HG03354 (cell line): ENCODE measurements around the gene PCDHB7.
"Not testable (repeated sequence)": the region's sequence is repeated elsewhere in the genome, so short reads cannot be mapped to it uniquely, and the experiment has no call there.

Source experiments
- ATAC-seq: cut with Tn5 transposase; IDR thresholded peaks from one replicate; pipeline ENCODE4 v1.9.1; 2021; ENCODE audit warnings: mild to moderate bottlenecking; ENCODE audit not compliant: unreplicated experiment, poor library complexity, severe bottlenecking

Gene PCDHB7

DNA sequence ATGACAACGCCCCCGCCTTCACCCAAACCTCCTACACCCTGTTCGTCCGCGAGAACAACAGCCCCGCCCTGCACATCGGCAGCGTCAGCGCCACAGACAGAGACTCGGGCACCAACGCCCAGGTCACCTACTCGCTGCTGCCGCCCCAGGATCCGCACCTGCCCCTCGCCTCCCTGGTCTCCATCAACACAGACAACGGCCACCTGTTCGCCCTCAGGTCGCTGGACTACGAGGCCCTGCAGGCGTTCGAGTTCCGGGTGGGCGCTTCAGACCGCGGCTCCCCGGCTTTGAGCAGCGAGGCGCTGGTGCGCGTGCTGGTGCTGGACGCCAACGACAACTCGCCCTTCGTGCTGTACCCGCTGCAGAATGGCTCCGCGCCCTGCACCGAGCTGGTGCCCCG, 6.9 kb downstream of the PCDHB7 start:
- ATAC-seq: not testable (repeated sequence)

DNA sequence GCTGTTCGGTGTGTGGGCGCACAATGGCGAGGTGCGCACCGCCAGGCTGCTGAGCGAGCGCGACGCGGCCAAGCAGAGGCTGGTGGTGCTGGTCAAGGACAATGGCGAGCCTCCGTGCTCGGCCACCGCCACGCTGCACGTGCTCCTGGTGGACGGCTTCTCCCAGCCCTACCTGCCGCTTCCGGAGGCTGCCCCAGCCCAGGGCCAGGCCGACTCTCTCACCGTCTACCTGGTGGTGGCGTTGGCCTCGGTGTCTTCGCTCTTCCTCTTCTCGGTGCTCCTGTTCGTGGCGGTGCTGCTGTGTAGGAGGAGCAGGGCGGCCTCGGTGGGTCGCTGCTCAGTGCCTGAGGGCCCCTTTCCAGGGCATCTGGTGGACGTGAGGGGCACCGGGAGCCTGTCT, 7.4 kb downstream of the PCDHB7 start:
- ATAC-seq: not testable (repeated sequence)

DNA sequence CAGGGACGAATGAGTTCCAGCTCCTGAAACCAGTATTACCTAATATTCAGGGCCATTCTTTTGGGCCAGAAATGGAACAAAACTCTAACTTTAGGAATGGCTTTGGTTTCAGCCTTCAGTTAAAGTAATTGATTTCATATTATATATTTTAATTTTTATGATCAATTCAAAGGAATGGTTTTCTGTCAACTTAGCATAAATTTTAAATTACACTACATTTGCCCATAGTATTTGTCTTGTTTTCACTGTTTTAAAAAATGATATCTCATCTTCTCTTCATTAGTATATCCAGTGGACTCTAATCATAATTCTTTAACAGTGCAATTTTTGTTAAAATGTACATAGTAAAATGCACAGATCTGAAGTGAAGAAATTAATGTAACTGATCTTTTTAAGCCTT, 7.9 kb downstream of the PCDHB7 start:
- no peak for ATAC-seq

DNA sequence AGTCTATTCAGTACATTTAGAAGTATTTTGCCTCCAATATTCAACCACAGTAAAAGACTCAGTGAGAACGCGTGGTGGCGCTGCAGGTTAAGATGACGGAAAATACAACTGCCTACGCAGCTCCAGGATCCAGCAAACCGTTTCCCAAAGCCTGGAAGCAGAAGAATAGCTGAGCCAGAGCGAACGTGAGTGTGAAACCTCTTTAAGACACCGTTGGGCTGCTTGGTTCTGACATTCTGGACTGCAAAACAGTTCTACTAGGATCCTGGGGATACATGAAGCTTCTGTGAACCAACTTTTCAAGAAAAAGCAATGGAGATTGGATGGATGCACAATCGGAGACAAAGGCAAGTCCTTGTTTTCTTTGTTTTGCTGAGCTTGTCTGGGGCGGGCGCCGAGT, 9.8 kb downstream of the PCDHB7 start, which contains the start of gene PCDHB16:
Gene PCDHB16, plus strand, starts transcription at position 140 of the 400 bp plus-strand sequence. Its CDS starts 173 bp downstream, at position 313.
- no peak for ATAC-seq

DNA sequence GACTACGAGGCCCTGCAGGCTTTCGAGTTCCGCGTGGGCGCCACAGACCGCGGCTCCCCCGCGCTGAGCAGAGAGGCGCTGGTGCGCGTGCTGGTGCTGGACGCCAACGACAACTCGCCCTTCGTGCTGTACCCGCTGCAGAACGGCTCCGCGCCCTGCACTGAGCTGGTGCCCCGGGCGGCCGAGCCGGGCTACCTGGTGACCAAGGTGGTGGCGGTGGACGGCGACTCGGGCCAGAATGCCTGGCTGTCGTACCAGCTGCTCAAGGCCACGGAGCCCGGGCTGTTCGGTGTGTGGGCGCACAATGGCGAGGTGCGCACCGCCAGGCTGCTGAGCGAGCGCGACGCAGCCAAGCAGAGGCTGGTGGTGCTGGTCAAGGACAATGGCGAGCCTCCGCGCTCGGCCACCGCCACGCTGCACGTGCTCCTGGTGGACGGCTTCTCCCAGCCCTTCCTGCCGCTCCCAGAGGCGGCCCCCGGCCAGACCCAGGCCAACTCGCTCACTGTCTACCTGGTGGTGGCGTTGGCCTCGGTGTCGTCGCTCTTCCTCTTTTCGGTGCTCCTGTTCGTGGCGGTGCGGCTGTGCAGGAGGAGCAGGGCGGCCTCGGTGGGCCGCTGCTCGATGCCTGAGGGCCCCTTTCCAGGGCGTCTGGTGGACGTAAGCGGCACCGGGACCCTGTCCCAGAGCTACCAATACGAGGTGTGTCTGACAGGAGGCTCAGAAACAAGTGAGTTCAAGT, 11.8 kb downstream of the PCDHB7 start:
- ATAC-seq: not testable (repeated sequence)

DNA sequence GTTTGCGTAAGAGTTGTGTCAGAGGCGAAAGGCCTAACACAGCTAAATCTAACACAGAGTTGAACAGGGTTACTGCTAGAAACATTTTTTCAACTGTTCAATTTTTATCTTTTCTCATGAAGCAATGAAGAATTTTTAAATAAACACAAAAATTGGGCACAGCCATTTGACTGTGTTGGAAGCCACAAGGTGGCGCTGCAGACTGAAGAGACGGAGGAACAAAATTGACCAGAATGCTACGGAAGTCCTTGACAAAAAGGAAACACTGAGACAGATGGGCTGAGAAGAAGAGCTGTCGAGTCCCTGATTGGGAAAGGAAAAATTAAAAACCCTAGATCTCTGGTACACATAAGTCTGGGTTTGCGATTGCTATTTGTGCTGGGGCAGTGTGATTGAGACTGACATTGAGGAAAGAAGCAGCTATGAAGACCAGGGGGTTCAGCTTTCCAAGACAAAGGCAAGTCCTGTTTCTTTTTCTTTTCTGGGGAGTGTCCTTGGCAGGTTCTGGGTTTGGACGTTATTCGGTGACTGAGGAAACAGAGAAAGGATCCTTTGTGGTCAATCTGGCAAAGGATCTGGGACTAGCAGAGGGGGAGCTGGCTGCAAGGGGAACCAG, 14.6 kb downstream of the PCDHB7 start, which contains the start of gene PCDHB9:
Gene PCDHB9, plus strand, starts transcription at position 265 of the 616 bp plus-strand sequence. Its CDS starts 158 bp downstream, at position 423.
- no peak for ATAC-seq

DNA sequence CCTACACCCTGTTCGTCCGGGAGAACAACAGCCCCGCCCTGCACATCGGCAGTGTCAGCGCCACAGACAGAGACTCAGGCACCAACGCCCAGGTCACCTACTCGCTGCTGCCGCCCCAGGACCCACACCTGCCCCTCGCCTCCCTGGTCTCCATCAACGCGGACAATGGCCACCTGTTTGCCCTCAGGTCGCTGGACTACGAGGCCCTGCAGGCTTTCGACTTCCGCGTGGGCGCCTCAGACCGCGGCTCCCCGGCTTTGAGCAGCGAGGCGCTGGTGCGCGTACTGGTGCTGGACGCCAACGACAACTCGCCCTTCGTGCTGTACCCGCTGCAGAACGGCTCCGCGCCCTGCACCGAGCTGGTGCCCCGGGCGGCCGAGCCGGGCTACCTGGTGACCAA, 16.2 kb downstream of the PCDHB7 start:
- ATAC-seq: not testable (repeated sequence)

DNA sequence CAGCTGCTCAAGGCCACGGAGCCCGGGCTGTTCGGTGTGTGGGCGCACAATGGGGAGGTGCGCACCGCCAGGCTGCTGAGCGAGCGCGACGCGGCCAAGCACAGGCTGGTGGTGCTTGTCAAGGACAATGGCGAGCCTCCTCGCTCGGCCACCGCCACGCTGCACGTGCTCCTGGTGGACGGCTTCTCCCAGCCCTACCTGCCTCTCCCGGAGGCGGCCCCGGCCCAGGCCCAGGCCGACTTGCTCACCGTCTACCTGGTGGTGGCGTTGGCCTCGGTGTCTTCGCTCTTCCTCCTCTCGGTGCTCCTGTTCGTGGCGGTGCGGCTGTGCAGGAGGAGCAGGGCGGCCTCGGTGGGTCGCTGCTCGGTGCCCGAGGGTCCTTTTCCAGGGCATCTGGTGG, 16.7 kb downstream of the PCDHB7 start:
- not testable (repeated sequence) for ATAC-seq

DNA sequence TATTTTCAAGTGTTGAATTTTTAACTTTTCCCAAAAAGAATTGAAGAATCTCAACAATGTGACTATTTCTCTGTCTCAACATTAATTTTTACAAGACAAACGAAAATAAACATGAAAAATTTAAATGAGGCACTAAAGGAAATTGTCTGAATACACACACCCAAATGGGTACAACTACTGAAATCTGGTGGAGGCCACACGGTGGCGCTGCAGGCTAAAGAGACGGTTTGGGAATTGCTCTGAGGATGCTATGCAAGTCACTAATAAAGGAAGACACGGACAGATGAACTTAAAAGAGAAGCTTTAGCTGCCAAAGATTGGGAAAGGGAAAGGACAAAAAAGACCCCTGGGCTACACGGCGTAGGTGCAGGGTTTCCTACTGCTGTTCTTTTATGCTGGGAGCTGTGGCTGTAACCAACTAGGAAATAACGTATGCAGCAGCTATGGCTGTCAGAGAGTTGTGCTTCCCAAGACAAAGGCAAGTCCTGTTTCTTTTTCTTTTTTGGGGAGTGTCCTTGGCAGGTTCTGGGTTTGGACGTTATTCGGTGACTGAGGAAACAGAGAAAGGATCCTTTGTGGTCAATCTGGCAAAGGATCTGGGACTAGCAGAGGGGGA, 19.8 kb downstream of the PCDHB7 start, which contains the start of gene PCDHB10:
Gene PCDHB10, plus strand, starts transcription at position 244 of the 616 bp plus-strand sequence. Its CDS starts 200 bp downstream, at position 444.
- no peak for ATAC-seq

DNA sequence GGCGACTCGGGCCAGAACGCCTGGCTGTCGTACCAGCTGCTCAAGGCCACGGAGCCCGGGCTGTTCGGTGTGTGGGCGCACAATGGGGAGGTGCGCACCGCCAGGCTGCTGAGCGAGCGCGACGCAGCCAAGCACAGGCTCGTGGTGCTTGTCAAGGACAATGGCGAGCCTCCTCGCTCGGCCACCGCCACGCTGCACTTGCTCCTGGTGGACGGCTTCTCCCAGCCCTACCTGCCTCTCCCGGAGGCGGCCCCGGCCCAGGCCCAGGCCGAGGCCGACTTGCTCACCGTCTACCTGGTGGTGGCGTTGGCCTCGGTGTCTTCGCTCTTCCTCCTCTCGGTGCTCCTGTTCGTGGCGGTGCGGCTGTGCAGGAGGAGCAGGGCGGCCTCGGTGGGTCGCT, 21.9 kb downstream of the PCDHB7 start:
- ATAC-seq: not testable (repeated sequence)

DNA sequence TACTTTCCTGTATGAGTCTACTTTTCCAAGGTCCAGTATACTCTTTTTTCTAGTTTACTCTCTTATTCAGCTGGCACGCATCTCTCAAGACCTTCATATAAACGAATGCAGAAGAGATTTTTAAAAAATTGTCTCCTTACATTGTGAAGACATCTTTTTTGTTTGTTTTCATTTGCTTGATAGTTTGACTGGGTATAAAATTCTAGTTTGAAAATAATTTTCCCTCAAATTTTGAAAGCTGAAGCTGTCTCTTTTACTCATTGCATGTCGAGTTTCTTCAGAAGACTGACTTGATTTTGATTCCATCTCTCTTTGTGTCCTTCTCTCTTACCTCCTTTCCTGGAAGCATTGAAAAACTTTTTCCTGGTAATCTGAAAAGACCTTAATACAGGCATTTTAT, 23.9 kb downstream of the PCDHB7 start:
- no peak for ATAC-seq

DNA sequence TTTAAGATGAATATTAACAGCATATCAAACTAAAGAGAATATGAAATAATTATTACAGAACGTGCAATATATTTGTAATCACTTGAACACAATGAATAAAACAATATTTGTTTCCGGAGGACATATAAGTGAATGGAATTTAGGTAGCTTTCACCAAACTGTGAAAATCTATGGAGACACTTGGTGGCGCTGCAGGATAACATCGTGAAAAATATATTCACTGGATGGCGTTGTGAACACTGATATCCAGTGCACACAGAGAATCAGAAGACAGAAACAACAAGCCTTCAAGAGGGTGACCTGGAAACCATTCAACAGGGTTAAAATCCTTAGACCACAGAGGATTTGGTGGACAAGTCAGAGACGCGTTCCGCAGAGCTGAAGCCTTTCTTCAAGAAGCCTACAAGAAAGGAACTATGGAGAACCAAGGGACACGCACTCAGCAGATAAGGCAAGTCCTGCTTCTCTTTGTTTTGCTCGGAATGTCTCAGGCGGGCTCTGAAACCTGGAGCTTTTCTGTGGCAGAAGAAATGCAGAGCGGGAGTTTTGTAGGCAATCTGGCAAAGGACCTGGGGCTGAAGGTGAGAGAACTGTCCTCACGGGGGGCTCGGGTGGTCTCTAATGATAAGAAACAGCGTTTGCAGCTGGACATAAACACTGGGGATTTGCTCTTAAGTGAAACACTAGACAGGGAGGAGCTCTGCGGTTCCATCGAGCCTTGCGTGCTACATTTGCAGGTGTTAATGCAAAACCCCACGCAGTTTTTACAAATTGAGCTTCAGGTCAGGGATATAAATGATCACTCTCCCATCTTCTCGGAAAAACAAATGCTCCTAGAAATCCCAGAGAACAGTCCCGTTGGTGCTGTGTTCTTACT, 27.2 kb downstream of the PCDHB7 start, which contains the start of gene PCDHB11:
Gene PCDHB11, plus strand, starts transcription at position 269 of the 877 bp plus-strand sequence. Its CDS starts 148 bp downstream, at position 417.
- no peak for ATAC-seq

DNA sequence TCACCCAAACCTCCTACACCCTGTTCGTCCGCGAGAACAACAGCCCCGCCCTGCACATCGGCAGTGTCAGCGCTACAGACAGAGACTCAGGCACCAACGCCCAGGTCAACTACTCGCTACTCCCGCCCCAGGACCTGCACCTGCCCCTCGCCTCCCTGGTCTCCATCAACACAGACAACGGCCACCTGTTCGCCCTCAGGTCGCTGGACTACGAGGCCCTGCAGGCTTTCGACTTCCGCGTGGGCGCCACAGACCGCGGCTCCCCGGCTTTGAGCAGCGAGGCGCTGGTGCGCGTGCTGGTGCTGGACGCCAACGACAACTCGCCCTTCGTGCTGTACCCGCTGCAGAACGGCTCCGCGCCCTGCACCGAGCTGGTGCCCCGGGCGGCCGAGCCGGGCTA, 28.7 kb downstream of the PCDHB7 start:
- ATAC-seq: not testable (repeated sequence)

DNA sequence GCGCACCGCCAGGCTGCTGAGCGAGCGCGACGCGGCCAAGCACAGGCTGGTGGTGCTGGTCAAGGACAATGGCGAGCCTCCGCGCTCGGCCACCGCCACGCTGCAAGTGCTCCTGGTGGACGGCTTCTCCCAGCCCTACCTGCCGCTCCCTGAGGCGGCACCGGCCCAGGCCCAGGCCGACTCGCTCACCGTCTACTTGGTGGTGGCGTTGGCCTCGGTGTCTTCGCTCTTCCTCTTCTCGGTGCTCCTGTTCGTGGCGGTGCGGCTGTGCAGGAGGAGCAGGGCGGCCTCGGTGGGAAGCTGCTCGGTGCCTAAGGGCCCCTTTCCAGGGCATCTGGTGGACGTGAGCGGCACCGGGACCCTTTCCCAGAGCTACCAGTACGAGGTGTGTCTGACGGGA, 29.2 kb downstream of the PCDHB7 start:
- ATAC-seq: not testable (repeated sequence)

DNA sequence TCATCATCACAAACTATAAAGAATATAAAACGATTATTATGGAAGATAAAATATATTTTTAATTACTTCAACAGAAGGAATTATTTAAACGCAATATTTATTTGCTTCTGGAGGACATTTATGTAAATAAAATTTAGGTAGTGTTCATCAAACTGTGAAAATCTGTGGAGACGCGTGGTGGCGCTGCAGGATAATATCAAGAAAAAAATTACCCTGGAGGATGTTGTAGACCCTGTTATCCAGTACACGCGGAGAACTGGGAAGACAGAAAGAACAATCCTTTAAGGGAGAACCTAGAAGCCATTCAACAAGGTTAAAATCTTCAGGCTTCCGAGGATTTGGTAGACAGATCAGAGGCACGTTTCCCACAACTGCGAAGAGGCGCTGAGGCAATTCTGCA, 36.0 kb downstream of the PCDHB7 start, which contains the start of gene PCDHB12:
Gene PCDHB12, plus strand, starts transcription at position 242 of the 400 bp plus-strand sequence. CDS start 189 bp downstream, outside the sequence.
- no peak for ATAC-seq

DNA sequence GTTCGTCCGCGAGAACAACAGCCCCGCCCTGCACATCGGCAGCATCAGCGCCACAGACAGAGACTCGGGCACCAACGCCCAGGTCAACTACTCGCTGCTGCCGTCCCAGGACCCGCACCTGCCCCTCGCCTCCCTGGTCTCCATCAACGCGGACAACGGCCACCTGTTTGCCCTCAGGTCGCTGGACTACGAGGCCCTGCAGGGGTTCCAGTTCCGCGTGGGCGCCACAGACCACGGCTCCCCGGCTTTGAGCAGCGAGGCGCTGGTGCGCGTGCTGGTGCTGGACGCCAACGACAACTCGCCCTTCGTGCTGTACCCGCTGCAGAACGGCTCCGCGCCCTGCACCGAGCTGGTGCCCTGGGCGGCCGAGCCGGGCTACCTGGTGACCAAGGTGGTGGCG, 37.8 kb downstream of the PCDHB7 start:
- not testable (repeated sequence) for ATAC-seq

DNA sequence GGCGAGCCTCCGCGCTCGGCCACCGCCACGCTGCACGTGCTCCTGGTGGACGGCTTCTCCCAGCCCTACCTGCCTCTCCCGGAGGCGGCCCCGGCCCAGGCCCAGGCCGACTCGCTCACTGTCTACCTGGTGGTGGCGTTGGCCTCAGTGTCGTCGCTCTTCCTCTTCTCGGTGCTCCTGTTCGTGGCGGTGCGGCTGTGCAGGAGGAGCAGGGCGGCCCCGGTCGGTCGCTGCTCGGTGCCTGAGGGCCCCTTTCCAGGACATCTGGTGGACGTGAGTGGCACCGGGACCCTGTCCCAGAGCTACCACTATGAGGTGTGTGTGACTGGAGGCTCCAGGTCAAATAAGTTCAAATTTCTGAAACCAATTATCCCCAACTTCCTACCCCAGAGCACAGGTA, 38.4 kb downstream of the PCDHB7 start:
- not testable (repeated sequence) for ATAC-seq

DNA sequence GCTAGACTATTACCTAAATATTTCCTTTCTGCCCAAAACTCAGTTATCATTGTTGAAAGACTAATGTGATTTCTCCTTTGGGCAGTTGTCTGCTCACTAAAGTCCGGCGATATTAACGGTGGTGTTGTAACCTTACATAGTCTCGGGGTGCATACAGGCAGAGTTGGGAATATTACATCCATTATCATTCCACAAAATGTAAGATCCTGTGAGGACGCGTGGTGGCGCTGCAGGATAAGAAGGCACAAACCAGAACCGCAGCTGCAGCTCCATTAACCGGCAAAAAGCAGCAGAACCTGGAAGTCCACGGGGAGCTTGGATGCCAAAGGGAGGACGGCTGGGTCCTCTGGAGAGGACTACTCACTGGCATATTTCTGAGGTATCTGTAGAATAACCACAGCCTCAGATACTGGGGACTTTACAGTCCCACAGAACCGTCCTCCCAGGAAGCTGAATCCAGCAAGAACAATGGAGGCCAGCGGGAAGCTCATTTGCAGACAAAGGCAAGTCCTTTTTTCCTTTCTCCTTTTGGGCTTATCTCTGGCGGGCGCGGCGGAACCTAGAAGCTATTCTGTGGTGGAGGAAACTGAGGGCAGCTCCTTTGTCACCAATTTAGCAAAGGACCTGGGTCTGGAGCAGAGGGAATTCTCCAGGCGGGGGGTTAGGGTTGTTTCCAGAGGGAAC, 41.4 kb downstream of the PCDHB7 start, which contains the start of gene PCDHB13:
Gene PCDHB13, plus strand, starts transcription at position 264 of the 684 bp plus-strand sequence. Its CDS starts 205 bp downstream, at position 469.
- ATAC-seq: not testable (repeated sequence)

DNA sequence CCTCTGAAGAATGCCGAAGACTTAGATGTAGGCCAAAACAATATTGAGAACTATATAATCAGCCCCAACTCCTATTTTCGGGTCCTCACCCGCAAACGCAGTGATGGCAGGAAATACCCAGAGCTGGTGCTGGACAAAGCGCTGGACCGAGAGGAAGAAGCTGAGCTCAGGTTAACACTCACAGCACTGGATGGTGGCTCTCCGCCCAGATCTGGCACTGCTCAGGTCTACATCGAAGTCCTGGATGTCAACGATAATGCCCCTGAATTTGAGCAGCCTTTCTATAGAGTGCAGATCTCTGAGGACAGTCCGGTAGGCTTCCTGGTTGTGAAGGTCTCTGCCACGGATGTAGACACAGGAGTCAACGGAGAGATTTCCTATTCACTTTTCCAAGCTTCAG, 42.1 kb downstream of the PCDHB7 start:
- not testable (repeated sequence) for ATAC-seq
